Neural progenitor cell (in vitro differentiated cells): ENCODE measurements around the gene SLC5A10. TPM values are rescaled to one million over a fixed set of nuclear protein-coding genes. Genes with fewer than 3 reads are reported as not detected.
"Not testable (repeated sequence)": the region's sequence is repeated elsewhere in the genome, so short reads cannot be mapped to it uniquely, and the experiment has no call there.

ENCODE experiments used
- DNase-seq: peaks from one replicate; pipeline ENCODE4 v3.0.0-alpha.2; 2016; ENCODE audit warnings: low spot score
- H2AFZ ChIP-seq: fragments of 200-600 bp; sonication (generic); replicated peaks from 2 replicates; pipeline ENCODE4 v1.6.1; 2016; ENCODE audit warnings: antibody characterized with exemption
- H3F3A ChIP-seq: fragments of 200-600 bp; sonication (generic); 2 replicates; pipeline ENCODE4 v1.6.1; 2016; ENCODE audit warnings: antibody characterized with exemption, low read depth
- H3K27ac ChIP-seq: fragments of 200-600 bp; sonication (generic); 2 replicates; pipeline ENCODE4 v1.5.1; 2016; ENCODE audit warnings: mild to moderate bottlenecking
- H3K27me3 ChIP-seq: fragments of 200-600 bp; sonication (generic); 2 replicates; pipeline ENCODE4 v1.6.1; 2016; ENCODE audit warnings: mild to moderate bottlenecking, moderate library complexity
- H3K36me3 ChIP-seq: fragments of 200-600 bp; sonication (generic); 2 replicates; pipeline ENCODE4 v1.5.1; 2016
- H3K4me1 ChIP-seq: fragments of 200-600 bp; sonication (generic); 2 replicates; pipeline ENCODE4 v1.6.1; 2016; ENCODE audit warnings: mixed run types
- H3K4me2 ChIP-seq: fragments of 200-600 bp; sonication (generic); 2 replicates; pipeline ENCODE4 v1.6.1; 2016
- H3K4me3 ChIP-seq: fragments of 200-600 bp; sonication (generic); 2 replicates; pipeline ENCODE4 v1.5.1; 2016
- H3K79me2 ChIP-seq: fragments of 200-600 bp; sonication (generic); 2 replicates; pipeline ENCODE4 v1.6.1; 2016; ENCODE audit warnings: low read depth
- H3K9ac ChIP-seq: fragments of 200-600 bp; sonication (generic); 2 replicates; pipeline ENCODE4 v1.6.1; 2016
- H3K9me3 ChIP-seq: fragments of 200-600 bp; sonication (generic); 2 replicates; pipeline ENCODE4 v1.5.1; 2016; ENCODE audit warnings: low read depth
- H4K20me1 ChIP-seq: fragments of 200-600 bp; sonication (generic); 2 replicates; pipeline ENCODE4 v1.6.1; 2016; ENCODE audit warnings: low read depth
- H3K27ac Mint-ChIP-seq: 3 replicates; pipeline ENCODE4 v1.8.0; 2021; ENCODE audit warnings: mixed read lengths
- H3K27me3 Mint-ChIP-seq: 2 replicates; pipeline ENCODE4 v1.8.0; 2022; ENCODE audit warnings: low read depth, mild to moderate bottlenecking, inconsistent platforms, moderate library complexity, mixed read lengths; ENCODE audit not compliant: insufficient read depth
- H3K36me3 Mint-ChIP-seq: 3 replicates; pipeline ENCODE4 v1.8.0; 2021; ENCODE audit warnings: mixed read lengths
- H3K4me1 Mint-ChIP-seq: 3 replicates; pipeline ENCODE4 v1.8.0; 2021; ENCODE audit warnings: mixed read lengths
- H3K4me3 Mint-ChIP-seq: 3 replicates; pipeline ENCODE4 v1.8.0; 2021; ENCODE audit warnings: mild to moderate bottlenecking, moderate library complexity, mixed read lengths
- H3K9me3 Mint-ChIP-seq: 3 replicates; pipeline ENCODE4 v1.8.0; 2020; ENCODE audit warnings: mixed read lengths
- EZH2 ChIP-seq: fragments of 200-600 bp; sonication (generic); IDR thresholded peaks from 2 replicates; pipeline ENCODE4 v1.6.1; 2017; ENCODE audit warnings: antibody characterized with exemption, mild to moderate bottlenecking, moderate library complexity
- EZH2phosphoT487 ChIP-seq: fragments of 200-600 bp; sonication (generic); IDR thresholded peaks from 2 replicates; pipeline ENCODE4 v1.6.1; 2017; ENCODE audit warnings: antibody characterized with exemption
- total RNA-seq: library from RNA; depleted of rRNA; stranded (reverse); fragments of >200 nt; gene quantifications from 2 replicates; pipeline ENCODE4 v1.2.3, GENCODE V29; 2015; ENCODE audit warnings: low replicate concordance
- TF ChIP-seq, protein P1 (sequence below): fragments of 200-600 bp; sonication (generic); IDR thresholded peaks from 2 replicates; pipeline ENCODE4 v1.5.1; 2017; ENCODE audit warnings: antibody characterized with exemption, mild to moderate bottlenecking

The SLC5A10 gene
- total RNA-seq, 1 donor from 2014 or later, result not detected

DNA sequence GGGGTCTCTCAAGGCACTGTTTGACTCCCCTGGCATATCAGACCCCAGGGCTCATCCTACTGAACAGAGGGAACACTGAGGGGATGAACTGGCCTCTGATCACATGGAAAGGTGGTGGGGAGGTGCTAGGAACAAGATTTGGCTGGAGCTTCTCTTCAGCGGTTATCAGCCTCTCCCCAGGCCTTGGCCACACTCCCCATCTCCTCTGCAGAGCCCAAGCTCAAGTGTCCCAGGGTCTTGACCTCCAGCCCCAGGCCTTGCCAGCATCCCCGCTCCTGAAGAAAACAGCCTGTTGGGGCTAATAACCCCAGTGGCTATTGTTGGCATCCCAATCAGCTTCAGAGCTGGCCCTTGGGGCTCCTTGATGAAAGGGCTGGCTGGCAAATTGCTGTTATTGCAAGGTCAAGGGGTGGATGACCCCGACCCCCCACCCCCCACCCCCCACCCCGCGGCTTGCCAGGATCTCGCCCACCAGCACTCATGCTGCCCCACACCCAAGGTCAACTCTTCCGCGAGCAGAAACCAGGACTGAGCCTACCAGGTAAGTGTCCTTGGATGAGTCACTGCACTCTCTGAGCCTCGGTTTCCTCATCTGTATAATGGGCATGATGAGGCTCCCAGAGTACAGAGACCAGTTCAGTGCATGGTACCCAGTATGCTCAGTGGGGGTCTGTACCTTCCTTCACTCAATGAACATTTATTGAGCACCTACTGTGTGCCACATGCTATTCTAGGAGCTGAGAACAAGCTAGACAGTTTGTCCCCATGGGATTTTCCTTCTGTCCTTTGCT, 71.4 kb downstream of the SLC5A10 start:
- Mint-ChIP-seq H3K4me1 (peaks cover 10% of the 10 kb centered on the region), H3K36me3 (no peaks in the 10 kb centered on the region)

DNA sequence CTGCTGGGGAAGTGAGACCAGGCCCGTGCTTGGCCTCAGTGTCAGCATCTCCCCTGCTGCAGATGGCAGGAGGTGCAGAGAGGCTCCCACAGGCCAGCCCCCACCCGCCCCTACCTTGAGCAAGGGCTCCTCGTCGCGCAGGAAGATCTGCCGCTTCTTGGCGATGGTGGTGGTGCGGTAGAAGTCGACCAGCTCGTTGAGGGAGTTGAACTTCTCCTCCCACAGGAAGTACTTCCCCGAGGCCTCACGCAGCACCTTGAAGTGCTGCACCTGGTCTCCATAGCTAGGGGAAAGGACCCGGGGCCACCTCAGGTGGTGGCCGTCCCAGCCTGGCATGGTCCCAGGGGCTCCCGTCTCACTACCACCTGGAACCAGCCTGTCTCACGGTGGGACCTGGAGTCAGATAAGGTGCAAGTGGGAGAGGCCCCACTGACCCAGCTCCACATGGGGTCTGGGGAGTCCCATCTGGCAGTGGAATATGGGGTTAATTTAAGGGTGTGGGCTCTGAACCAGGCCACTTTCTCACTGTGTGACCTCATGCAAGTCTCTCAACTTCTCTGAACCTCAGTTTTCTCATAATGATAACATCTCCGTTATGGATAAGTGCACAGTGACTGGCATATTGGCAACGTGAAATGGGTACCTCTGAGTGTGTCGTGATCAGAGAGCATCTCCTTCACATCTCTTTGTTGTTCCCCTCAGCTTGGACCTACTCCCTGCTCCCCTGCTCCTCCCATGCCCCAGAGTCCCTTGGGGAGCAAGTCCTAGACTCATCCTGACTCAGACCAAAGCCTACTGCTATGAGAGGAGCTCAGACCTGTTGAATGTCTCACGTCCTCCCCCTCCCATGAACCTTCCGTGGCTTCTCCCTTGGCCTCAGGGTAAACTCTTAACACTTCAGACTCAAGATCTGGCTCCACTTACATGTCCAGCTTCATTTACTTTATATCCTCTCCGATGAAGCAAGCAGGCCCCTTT, 72.4 kb downstream of the SLC5A10 start:
- H3K4me3 Mint-ChIP-seq, result no peak overlapping the region
- Histone ChIP-seq H3F3A (no peaks in the 10 kb centered on the region), H2AFZ (no peak overlapping the region), H3K9ac (no peak overlapping the region), H3K27me3 (no peaks in the 10 kb centered on the region), H3K4me2 (no peak overlapping the region), H3K79me2 (no peaks in the 10 kb centered on the region), H3K4me3 (no peak overlapping the region), H3K4me1 (no peaks in the 10 kb centered on the region), H4K20me1 (no peaks in the 10 kb centered on the region), H3K9me3 (no peaks in the 10 kb centered on the region), H3K27ac (no peak overlapping the region), H3K36me3 (no peaks in the 10 kb centered on the region)
- H3K4me1 Mint-ChIP-seq, result peaks cover 5% of the 10 kb centered on the region
- no peak for DNase-seq
- no peaks in the 10 kb centered on the region for H3K9me3 Mint-ChIP-seq
- TF ChIP-seq, protein P1, sequence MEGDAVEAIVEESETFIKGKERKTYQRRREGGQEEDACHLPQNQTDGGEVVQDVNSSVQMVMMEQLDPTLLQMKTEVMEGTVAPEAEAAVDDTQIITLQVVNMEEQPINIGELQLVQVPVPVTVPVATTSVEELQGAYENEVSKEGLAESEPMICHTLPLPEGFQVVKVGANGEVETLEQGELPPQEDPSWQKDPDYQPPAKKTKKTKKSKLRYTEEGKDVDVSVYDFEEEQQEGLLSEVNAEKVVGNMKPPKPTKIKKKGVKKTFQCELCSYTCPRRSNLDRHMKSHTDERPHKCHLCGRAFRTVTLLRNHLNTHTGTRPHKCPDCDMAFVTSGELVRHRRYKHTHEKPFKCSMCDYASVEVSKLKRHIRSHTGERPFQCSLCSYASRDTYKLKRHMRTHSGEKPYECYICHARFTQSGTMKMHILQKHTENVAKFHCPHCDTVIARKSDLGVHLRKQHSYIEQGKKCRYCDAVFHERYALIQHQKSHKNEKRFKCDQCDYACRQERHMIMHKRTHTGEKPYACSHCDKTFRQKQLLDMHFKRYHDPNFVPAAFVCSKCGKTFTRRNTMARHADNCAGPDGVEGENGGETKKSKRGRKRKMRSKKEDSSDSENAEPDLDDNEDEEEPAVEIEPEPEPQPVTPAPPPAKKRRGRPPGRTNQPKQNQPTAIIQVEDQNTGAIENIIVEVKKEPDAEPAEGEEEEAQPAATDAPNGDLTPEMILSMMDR, result no peak
- TF ChIP-seq EZH2phosphoT487 (no peak), EZH2 (no peak)
- H3K36me3 Mint-ChIP-seq, result no peaks in the 10 kb centered on the region
- H3K27ac Mint-ChIP-seq, result peak overlapping the region; percentile 31
- no peaks in the 10 kb centered on the region for H3K27me3 Mint-ChIP-seq

More for the DNA sequence above, 71.4 kb downstream of the SLC5A10 start:
- no peak overlapping the region for H3K4me3 ChIP-seq
- no peak for TF ChIP-seq EZH2
- no peak for TF ChIP-seq EZH2phosphoT487
- TF ChIP-seq, protein P1, result no peak
- no peaks in the 10 kb centered on the region for H3F3A ChIP-seq
- no peaks in the 10 kb centered on the region for H3K9me3 ChIP-seq
- H3K4me1 ChIP-seq, result no peaks in the 10 kb centered on the region
- H3K27me3 ChIP-seq, result no peaks in the 10 kb centered on the region
- H3K27me3 Mint-ChIP-seq, result peaks cover 3% of the 10 kb centered on the region
- H3K36me3 ChIP-seq, result no peaks in the 10 kb centered on the region
- no peak overlapping the region for H3K27ac Mint-ChIP-seq
- no peak overlapping the region for H3K27ac ChIP-seq
- no peak overlapping the region for H3K4me3 Mint-ChIP-seq
- H3K9me3 Mint-ChIP-seq, result no peaks in the 10 kb centered on the region
- H3K9ac ChIP-seq, result no peak overlapping the region
- H3K4me2 ChIP-seq, result no peak overlapping the region
- H2AFZ ChIP-seq, result no peak overlapping the region
- H4K20me1 ChIP-seq, result no peaks in the 10 kb centered on the region
- H3K79me2 ChIP-seq, result no peaks in the 10 kb centered on the region
- no peak for DNase-seq

DNA sequence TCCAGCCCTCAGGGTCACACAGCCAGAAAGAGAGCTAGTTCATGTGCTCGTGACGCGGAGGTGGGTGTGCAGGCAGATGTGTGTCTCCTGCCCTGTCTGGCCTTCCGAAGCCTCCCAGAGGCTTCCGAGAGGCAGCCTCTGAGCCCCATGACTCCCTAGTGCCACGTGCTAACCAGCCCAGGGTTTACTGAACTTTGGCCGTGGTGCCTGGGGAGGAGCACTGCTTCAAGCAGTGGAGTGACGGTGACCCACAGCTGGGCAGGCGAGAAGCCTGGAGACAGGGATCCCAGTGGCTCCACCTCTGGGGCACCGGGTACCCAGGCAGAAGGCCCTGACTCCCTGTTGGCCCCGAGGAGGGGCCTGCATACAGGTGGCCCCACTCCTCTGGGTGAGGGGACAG, 76.7 kb downstream of the SLC5A10 start:
- not testable (repeated sequence) for H3K4me3 Mint-ChIP-seq, H3K36me3 Mint-ChIP-seq, H3K4me1 Mint-ChIP-seq, H3K27me3 Mint-ChIP-seq, H3K9me3 ChIP-seq, H3K4me2 ChIP-seq, H3K79me2 ChIP-seq, DNase-seq, H2AFZ ChIP-seq, H3K9me3 Mint-ChIP-seq, H3K9ac ChIP-seq, H3K4me1 ChIP-seq, H3K4me3 ChIP-seq, H3K36me3 ChIP-seq, H4K20me1 ChIP-seq, H3F3A ChIP-seq, H3K27ac ChIP-seq, H3K27me3 ChIP-seq, H3K27ac Mint-ChIP-seq

DNA sequence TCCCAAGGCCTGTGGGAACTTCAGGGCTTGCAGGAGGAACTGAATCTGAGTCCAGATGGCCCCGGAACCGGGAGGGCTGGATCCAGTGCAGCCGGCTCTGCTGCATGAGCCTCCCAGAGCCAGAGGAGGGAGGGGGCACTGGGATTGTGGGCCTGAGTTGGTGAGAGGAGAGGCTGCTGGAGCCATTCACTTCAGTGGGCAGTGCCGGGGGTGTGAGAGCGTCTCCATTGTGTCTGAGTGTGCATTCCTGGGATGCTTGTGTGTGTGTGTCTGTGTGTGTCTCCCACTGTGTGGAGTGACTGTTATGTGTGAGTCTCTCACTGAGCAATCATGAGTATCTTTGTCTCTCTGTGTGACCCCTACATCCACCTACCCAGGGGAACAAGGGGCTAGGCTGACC, 77.8 kb downstream of the SLC5A10 start:
- not testable (repeated sequence) for H3K27me3 ChIP-seq, H3K27ac Mint-ChIP-seq, H3K4me3 Mint-ChIP-seq, H2AFZ ChIP-seq, H3K4me1 ChIP-seq, H3K79me2 ChIP-seq, H4K20me1 ChIP-seq, H3K4me2 ChIP-seq, H3F3A ChIP-seq, H3K27me3 Mint-ChIP-seq, H3K9ac ChIP-seq, H3K4me3 ChIP-seq, H3K9me3 Mint-ChIP-seq, H3K27ac ChIP-seq, H3K36me3 ChIP-seq, H3K4me1 Mint-ChIP-seq, DNase-seq, H3K9me3 ChIP-seq, H3K36me3 Mint-ChIP-seq

DNA sequence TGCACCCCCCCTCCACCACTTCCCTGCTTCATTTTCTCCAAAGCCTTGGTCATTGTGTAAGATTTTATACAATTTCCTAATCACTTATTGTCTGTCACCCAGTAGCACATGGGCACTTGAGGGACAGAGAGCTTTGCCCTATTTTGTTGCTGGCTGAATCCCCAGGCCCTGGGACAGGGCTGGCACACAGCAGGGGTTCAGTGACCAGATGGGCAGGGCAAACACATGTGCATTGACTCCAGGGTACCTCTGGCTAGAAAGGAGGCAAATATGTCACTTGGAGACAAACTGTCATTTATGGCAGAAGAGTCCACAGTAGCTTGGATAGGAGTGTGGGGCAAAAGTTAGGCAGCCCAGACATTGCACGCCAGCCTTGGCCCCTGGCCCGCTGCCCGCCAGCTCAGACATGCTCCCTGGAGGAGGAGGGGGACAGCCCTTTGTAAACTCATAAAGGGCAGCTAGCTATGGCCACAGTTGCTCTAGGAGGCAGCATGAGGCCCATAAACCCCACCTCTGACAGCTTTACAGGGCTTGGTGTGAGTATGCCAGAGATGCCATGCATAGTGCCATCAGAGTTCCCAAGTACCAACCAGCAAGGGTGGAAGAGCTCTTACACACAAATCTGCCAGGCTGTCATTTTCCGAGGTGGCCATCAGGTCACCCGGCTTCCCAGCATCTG, 78.9 kb downstream of the SLC5A10 start:
- H3K36me3 Mint-ChIP-seq, H3K27ac Mint-ChIP-seq, H3K36me3 ChIP-seq, H3K4me1 ChIP-seq, H3K27ac ChIP-seq, H3K79me2 ChIP-seq, H3F3A ChIP-seq, H3K9me3 Mint-ChIP-seq, H3K9me3 ChIP-seq, H3K4me2 ChIP-seq, H2AFZ ChIP-seq, H3K9ac ChIP-seq, DNase-seq, H3K27me3 ChIP-seq, H4K20me1 ChIP-seq, H3K4me3 ChIP-seq, H3K4me1 Mint-ChIP-seq, H3K4me3 Mint-ChIP-seq, H3K27me3 Mint-ChIP-seq: not testable (repeated sequence)
